GM13977 (cell line): ENCODE data around the gene KATNA1.

Source experiments
- DNase-seq: peaks from one replicate; pipeline ENCODE4 v3.0.0; 2012; ENCODE audit warnings: low spot score
- in situ Hi-C: fragments of 300-500 bp; cut with MboI; formaldehyde crosslinking; loops from one replicate; pipeline ENCODE4 v1.12.0; 2022; ENCODE audit warnings: low sequenced_read_pairs, low pct_unique_long_range_greater_than_20kb, mixed read lengths, inconsistent platforms; ENCODE audit not compliant: unreplicated experiment
- TF ChIP-seq, protein P1 (sequence below): IDR thresholded peaks from 2 replicates; pipeline ENCODE4 v1.5.1; 2012; ENCODE audit warnings: mild to moderate bottlenecking, control low read depth; ENCODE audit not compliant: insufficient read depth; ENCODE audit errors: extremely low read depth, missing control alignments

KATNA1 gene

DNA sequence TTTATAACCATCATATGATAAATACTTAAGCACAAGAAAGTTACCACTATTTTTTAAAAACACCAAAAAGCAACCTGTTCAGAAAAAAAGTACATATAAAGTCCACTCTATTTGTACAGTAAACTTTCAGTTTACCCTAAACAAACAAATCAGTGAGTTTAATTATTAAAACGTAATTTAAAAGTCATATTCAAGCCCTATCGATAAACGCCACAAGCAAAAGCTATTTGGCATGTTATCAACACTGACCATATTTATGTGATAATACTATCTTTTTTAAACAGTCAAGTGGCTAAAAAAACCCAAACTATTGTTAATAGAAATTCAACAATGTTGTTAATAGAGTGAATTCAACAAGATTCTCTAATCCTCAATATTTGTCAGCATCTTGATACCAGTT, 1.9 kb downstream of the KATNA1 start:
- in situ Hi-C loops = no loop called here
- no peak for DNase-seq
- TF ChIP-seq, protein P1, sequence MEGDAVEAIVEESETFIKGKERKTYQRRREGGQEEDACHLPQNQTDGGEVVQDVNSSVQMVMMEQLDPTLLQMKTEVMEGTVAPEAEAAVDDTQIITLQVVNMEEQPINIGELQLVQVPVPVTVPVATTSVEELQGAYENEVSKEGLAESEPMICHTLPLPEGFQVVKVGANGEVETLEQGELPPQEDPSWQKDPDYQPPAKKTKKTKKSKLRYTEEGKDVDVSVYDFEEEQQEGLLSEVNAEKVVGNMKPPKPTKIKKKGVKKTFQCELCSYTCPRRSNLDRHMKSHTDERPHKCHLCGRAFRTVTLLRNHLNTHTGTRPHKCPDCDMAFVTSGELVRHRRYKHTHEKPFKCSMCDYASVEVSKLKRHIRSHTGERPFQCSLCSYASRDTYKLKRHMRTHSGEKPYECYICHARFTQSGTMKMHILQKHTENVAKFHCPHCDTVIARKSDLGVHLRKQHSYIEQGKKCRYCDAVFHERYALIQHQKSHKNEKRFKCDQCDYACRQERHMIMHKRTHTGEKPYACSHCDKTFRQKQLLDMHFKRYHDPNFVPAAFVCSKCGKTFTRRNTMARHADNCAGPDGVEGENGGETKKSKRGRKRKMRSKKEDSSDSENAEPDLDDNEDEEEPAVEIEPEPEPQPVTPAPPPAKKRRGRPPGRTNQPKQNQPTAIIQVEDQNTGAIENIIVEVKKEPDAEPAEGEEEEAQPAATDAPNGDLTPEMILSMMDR = no peak

DNA sequence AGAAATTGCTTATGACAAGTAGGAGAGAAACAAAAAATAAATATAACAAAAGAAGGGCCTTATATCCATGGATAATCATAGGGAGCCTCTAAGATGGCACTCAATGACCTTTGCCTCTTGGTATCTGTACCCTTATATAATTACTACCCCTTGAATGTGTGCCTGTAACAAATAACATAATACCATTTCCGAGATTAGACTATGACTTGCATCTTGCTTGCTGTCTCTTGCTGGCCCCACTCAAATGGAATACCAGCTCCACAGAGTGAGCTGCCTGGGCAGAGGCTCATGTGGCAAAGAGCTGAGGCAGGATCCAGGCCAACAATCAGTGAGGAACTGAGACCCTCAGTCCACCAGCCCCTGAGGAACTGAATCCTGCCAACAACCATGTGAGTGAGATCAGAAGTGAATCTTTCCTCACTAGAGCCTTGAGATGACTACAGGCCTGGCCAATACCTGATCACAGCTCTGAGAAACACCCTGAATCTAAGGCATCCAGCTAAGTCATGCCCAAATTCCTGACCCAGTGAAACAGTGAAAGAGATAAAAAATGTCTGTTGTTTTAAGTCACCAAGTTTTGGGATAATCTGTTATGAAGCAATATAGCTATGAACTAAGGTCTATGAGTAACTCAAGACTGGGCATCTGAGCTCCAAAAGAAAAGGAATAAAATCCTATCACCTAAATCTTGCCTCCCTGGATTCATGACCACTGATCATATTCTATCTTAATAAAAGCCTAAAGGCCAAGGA, 5.5 kb downstream of the KATNA1 start:
- in situ Hi-C loops = no loop called here
- TF ChIP-seq, protein P1 = no peak
- DNase-seq = no peak

DNA sequence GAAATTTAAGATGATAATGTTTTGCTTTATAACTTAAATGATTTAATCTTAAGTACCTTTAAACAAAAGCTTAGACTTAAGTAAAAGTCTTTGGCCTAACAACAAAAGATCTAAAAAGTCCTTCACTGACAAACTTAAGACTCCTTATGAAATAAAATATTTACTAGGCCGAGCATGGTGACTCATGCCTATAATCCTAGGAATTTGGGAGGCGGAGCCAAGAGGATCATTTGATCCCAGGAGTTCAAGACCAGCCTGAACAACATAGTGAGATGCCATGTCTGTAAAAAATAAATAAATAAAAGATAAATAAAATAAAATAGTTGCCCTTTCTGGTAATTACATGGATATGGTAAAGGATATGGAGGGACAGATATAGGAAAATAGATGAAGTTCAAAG, 12.4 kb downstream of the KATNA1 start:
- TF ChIP-seq, protein P1 = no peak
- no peak for DNase-seq
- in situ Hi-C loops = no loop called here

DNA sequence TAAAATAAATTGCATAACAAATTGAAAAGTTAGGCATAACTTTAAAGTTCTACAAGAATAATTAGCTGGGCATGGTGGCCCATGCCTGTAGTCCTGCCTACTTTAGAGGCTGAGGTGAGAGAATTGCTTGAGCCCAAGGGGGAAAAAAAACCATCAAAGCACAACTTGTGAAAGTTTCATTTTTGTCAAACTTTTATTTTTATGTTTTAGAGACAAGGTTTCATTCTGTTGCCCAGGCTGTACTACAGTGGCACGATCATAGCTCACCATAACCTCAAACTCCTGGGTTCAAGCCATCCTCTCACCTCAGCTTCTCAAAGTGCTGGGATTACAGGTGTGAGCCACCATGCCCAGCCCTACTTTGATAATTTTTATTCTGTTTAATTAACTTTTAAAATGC, 14.2 kb downstream of the KATNA1 start:
- TF ChIP-seq, protein P1 = no peak
- in situ Hi-C loops = no loop called here
- no peak for DNase-seq

DNA sequence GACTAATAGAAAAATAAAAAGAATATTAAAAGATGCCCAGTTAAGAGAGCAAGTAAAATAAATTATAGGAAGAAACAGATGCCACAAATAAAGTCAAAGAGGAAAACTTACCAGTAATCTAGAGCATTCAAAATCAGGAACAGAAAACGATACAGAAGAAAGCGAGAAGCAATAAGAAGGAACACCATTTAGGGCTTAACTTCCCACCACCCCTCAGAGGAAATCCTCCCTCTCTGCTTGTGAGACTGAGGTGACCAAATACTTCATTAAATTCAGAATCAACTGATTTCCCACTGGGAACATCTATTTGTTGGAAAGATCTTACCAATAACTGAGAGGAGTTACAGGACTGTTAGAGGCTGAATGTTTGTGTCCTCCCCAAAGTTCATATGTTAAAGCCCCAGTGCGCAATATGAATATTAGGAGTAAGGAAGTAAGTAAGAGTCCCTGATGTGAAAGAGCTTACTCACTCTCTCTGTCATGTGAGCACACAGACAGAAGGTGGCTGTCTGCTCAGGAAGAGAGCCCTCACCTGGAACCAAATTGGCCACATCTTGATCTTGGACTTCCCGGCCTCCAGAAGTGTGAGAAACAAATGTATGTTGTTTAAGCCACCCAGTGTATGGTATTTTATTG, 19.5 kb downstream of the KATNA1 start:
- TF ChIP-seq, protein P1 = peak; percentile 21
- in situ Hi-C loops = no loop called here
- peak; percentile 33 for DNase-seq

DNA sequence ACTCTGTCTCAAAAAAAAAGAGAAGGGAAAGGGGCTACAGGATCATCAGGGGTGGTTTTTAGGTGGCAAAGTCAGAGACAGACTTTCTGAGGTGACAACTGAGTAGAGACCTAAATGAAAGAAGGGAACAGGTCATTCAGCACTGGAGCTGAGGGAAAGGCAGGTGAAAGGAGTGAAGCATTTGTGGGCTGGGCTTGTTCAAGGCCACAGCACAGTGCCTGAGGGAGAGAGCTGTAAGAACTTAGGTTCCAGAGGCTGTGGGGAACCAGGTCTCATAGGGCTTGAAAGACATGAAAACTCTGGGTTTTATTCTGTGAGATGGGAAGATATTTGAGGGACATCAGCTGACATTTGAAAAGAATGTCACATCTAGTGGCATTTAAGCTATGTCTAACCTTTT, 20.8 kb downstream of the KATNA1 start:
- in situ Hi-C loops = no loop called here
- TF ChIP-seq, protein P1 = no peak
- no peak for DNase-seq
